ENCODE measurements around the gene SRP72.
"Not testable (repeated sequence)": the region's sequence is repeated elsewhere in the genome, so short reads cannot be mapped to it uniquely, and the experiment has no call there.

SRP72 gene

DNA sequence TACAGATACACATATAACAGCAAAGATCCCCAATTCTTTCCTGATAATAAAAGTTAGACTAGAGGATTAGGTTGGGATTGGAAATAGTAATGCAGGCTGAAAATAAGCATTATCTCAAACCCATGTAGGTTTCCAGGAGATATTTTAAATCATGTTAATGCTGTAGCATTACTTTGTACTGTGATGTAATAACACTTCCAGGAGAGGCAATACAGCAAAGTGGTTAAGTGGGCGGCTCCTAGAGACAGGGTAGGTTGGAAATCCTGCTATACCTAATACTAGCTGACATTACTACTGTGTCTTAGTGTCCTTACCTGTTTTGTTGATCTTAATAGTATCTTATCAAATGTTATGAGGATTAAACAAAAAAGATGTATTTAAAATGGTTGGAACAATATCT is 21.7 kb upstream of the SRP72 start:
- TF ChIP-seq, protein P1, sequence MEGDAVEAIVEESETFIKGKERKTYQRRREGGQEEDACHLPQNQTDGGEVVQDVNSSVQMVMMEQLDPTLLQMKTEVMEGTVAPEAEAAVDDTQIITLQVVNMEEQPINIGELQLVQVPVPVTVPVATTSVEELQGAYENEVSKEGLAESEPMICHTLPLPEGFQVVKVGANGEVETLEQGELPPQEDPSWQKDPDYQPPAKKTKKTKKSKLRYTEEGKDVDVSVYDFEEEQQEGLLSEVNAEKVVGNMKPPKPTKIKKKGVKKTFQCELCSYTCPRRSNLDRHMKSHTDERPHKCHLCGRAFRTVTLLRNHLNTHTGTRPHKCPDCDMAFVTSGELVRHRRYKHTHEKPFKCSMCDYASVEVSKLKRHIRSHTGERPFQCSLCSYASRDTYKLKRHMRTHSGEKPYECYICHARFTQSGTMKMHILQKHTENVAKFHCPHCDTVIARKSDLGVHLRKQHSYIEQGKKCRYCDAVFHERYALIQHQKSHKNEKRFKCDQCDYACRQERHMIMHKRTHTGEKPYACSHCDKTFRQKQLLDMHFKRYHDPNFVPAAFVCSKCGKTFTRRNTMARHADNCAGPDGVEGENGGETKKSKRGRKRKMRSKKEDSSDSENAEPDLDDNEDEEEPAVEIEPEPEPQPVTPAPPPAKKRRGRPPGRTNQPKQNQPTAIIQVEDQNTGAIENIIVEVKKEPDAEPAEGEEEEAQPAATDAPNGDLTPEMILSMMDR (conservative IDR thresholded peaks at IDR 0.05): no peak
- no peak for TF ChIP-seq ZFX (IDR thresholded peaks at IDR 0.05)
- H3K27ac ChIP-seq: no peak overlapping the region

DNA sequence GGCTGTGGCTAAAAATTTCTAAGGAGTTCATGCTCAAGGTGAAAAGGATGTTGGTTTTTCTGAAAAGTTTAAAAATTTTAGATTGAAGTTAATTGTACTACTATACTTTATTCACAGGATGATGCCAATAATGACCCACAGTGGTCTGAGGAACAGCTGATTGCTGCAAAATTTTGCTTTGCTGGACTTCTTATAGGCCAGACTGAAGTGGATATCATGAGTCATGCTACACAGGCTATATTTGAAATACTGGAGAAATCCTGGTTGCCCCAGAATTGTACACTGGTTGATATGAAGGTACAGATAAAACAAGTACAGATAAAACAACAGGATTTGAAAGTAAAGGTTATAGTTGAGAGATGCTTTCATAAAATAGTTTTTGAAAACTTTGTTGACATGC is 19.1 kb upstream of the SRP72 start:
- TF ChIP-seq, protein P1 (conservative IDR thresholded peaks at IDR 0.05): no peak
- TF ChIP-seq ZFX (IDR thresholded peaks at IDR 0.05): no peak
- no peak overlapping the region for H3K27ac ChIP-seq

DNA sequence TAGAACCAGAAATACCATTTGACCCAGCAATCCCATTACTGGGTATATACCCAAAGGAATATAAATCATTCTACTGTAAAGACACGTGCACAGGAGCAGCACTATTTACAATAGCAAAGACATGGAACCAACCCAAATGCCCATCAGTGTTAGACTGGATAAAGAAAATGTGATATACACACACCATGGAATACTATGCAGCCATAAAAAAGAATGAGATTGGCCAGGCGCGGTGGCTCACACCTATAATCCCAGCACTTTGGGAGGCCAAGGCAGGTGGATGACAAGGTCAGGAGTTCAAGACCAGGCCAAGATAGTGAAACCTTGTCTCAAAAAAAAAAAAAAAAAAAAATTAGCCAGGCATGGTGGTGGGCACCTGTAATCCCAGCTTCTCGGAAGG is 17.9 kb upstream of the SRP72 start:
- not testable (repeated sequence) for H3K27ac ChIP-seq

DNA sequence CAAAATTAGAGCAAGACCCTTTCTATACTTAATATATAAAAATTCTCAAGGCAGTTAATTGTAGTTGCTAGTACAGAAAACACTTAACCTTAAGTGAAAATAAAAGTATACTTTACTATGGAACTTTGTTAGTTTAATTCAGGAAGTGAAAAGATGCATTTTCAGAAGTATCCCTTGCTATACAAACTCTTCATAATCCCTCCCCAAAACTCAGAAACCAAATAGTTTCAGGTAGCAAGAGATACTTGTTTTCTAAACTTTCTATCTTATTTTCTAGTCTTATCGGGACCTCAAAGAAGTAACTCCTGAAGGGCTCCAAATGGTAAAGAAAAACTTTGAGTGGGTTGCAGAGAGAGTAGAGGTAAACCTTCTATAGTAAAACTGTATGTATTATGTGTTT is 17.1 kb upstream of the SRP72 start:
- no peak overlapping the region for H3K27ac ChIP-seq
- TF ChIP-seq, protein P1 (conservative IDR thresholded peaks at IDR 0.05): no peak

DNA sequence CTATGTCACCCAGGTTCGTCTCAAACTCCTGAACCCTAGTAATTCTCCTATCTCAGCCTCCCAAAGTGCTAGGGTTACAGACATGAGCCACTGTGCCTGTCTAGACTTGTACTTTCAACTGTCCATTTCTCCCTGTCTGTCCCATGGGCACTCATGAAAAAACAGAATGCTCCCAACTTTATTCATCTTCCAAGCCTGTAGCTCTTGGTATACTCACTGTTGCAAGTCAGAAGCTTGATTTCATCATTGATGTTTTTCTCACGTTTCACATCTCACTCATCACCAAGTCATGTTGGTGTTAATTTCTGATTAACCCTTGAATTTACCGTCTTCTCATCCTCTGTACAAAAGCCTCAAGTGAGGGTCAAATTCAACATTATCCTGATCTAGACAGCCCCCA is 7.3 kb upstream of the SRP72 start:
- no peak overlapping the region for H3K27ac ChIP-seq
- TF ChIP-seq, protein P1 (conservative IDR thresholded peaks at IDR 0.05): no peak
- TF ChIP-seq ZFX (IDR thresholded peaks at IDR 0.05): no peak

DNA sequence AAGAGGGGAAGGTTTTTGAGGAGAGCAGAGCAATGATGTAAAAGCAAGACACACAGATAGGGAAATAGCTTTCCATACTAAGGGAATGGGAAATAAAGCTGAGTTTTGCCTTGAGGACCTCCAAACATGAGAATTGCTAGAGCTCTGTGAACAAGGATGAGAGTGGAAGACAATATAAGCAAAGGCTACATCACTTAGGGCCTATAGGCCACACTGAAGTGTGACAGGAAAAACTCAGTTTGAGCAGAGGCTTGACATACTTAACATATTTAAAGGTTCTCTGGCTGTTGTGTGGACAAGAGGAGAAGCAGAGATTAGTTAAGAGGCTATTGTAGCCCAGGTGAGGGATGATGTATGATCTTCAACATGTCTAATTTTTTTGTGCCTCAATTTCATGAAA is 5.3 kb upstream of the SRP72 start:
- H3K27ac ChIP-seq: no peak overlapping the region
- TF ChIP-seq, protein P1 (conservative IDR thresholded peaks at IDR 0.05): no peak
- no peak for TF ChIP-seq ZFX (IDR thresholded peaks at IDR 0.05)

DNA sequence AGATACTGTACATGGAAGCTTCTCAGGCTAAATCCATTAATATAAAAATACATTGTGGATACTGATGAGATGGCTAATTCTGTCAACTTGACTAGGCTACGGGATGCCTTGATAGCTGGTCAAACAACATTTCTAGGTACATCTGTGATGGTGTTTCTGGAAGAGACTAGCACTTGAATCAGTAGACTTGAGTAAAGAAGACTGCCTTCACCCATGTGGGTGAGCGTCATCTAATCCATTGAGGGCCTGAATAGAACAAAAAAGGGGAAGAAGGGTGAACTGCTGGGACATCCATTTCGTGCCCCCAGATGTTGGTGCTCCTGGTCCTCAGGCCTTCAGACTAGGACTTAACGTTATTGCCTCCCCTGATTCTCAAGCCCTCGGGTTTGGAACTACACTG is 3.7 kb upstream of the SRP72 start:
- TF ChIP-seq, protein P1 (conservative IDR thresholded peaks at IDR 0.05): no peak
- no peak overlapping the region for H3K27ac ChIP-seq

DNA sequence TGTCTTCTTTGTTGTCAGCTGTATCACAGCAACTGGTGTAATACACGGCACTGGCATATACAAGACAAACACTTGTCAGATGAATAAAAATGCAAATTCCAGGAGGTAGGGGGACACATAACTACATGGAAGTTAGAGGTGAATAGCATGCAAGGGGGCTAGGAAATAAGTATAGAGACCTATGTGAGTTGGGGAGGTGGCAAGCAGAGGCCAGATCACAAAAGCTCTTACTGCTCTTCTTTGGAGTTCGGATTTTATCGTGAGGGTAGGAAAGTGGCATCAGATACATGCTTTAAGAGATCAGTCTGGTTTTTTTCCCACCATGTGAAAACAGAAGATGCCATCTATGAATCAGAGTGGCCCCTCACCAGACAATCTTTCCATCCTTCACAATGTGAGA is 2.8 kb upstream of the SRP72 start:
- TF ChIP-seq, protein P1 (conservative IDR thresholded peaks at IDR 0.05): no peak
- no peak for TF ChIP-seq ZFX (IDR thresholded peaks at IDR 0.05)
- no peak overlapping the region for H3K27ac ChIP-seq
